ENCODE measurements around the gene HOXB9.

Gene HOXB9

GRCh38 chr17:48583708-48584222, 42.4 kb downstream of the HOXB9 start:
- no peak for DNase-seq (ENCODE audit: low spot score)

GRCh38 chr17:48582750-48583069, 43.4 kb downstream of the HOXB9 start:
- no peak for DNase-seq (ENCODE audit: low spot score)

- no peak for DNase-seq (ENCODE audit: low spot score)
Observed at GRCh38 chr17:48579760-48580554, 46.2 kb downstream of the HOXB9 start.

GRCh38 chr17:48579471-48579759, 46.7 kb downstream of the HOXB9 start:
- DNase-seq (ENCODE audit: low spot score): no peak

GRCh38 chr17:48578616-48579470, 47.3 kb downstream of the HOXB9 start:
- DNase-seq (ENCODE audit: low spot score): peak; percentile 46

DNA sequence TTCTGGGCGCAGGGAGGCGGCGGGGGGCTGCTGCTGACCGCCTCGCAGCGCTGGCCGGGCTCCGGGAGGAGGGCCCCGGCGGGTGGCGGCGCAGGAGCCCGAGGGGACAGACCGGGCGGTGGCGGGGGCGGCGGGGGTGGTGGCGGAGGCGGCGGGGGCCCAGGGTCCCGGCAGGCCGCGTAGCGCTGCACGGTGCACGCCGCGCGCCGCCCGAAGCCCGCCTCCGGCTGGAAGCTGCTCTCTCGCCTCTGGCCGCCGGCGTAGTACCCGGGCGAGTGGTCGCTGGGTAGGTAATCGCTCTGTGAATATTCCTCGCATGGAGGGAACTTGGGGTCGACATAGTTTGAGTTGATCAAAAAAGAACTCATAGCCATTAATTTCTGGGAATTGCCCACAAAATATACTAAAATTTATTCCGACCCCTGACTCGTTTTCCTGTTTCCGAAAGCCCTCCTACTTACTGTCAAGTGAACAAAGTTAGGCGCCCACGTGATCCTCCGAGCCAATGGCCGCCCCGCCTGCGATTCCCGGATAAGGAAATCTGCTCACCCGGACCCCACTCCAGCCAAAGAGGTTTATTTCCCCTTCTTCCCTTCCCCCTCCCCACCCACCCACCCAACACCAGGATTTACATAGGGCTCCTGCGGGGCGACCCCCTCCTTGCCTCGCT, 48.1 kb downstream of the HOXB9 start, which contains the start of gene HOXB4:
Gene HOXB4, minus strand, starts transcription at position 405 of the 670 bp plus-strand sequence. Its CDS starts 31 bp downstream, at position 374.
- DNase-seq (ENCODE audit: low spot score): peak; percentile 87

GRCh38 chr17:48577330-48577945, 48.7 kb downstream of the HOXB9 start:
- peak; percentile 40 for DNase-seq (ENCODE audit: low spot score)

DNA sequence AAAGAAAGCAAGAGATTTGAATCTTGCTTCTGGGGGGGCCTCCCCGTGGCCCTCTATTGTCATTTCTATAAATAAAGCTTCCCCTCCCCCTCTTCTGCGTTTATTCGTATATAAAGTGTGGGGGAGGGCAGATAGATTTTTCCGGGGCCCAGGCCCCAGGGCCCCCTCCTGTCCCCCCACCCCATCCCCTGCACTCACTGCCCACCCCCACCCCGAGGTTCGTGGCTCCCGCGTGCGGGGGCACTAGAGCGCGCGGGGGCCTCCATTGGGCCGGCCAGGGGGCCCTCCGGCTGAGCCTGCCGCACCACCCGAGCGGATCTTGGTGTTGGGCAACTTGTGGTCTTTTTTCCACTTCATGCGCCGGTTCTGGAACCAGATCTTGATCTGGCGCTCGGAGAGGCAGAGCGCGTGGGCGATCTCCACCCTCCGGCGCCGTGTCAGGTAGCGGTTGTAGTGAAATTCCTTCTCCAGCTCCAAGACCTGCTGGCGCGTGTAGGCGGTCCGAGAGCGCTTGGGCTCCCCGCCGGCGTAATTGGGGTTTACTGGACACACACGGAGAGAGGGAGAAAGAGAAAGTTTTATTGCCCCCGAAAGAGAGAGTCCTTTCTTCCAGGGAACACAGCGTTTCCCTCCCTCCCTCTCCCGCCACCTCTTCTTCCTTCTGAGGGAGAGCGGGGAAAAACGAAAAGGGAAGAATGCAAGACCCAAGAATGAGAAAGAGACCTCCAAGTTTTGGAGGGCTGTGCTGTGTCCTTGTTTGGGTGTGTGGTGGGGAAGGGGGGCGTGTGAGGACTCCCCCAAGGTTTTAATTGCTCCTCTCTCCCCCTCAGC, 49.5 kb downstream of the HOXB9 start:
- DNase-seq (ENCODE audit: low spot score): no peak

GRCh38 chr17:48575673-48576478, 50.3 kb downstream of the HOXB9 start:
- no peak for DNase-seq (ENCODE audit: low spot score)

- DNase-seq (ENCODE audit: low spot score): no peak
Observed at GRCh38 chr17:48575066-48575582, 51.0 kb downstream of the HOXB9 start.

DNA sequence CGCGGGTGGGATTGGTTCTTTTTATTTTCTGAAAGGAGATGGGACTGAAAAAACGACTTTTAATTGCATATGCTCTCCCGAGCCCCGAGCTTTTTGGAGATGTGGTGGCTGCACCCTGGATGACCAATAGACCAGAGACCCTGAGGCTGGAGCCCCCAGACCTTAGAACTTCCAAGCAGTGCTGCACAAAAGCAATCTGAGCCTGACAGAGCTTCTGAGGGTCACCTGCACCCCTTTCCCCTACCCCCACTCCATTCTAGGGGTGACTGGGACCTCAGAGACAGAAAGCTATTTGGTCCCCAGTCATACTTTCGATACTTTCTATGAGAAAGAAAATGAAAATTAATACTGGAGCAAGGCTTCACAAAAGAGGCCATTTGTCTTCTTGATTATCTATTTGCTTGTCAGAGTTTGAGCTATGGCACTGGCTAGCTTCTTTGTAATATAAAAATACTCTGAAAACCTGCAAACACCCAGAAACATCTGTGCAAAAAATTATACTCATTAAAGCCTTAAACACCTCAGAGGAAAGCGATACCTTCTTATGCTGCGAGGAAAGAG, 51.6 kb downstream of the HOXB9 start:
- DNase-seq (ENCODE audit: low spot score): no peak

DNA sequence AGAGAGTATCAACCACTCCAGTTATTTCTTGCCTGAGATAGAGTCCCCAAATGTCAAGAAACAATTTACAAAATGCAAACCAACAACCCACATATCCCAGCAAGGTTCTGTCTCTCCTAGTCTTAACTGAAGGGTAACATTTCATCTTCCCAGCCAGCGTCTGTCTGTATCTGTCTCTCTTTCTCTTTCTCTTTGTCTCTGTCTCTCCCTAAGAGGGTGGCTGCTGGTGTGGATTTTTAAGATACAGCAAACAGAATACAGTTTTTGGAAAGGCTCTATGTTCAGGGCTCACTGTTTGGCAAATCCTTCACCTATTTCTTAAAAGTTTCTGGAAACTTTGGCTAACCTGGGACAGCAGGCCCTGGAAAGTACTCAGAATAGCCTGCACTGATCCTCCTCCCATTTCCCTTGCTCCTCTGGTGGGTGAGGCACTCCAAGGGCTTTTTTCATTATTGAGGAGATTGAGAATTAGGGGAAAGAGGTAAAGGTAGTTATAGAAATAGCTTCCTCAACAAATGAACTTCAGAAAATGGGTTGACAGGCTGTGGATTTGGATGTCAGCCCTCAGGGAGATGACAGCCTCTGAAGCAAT, 54.2 kb downstream of the HOXB9 start:
- no peak for DNase-seq (ENCODE audit: low spot score)
